ENCODE measurements around the gene FANCC.
A peak's percentile ranks its signal among the peaks of the same experiment; 100 is the strongest.

The FANCC gene

GRCh38 chr9:95073042-95073607, 244.4 kb downstream of the FANCC start:
- no peak overlapping the region for H3K4me3 ChIP-seq (ENCODE audit: low read depth, low read length)
- no peak for DNase-seq (ENCODE audit: low read depth)
- peak; percentile 9 for TF ChIP-seq CTCF (IDR thresholded peaks at IDR 0.05; ENCODE audit: low read depth, low read length, missing control alignments)

DNA sequence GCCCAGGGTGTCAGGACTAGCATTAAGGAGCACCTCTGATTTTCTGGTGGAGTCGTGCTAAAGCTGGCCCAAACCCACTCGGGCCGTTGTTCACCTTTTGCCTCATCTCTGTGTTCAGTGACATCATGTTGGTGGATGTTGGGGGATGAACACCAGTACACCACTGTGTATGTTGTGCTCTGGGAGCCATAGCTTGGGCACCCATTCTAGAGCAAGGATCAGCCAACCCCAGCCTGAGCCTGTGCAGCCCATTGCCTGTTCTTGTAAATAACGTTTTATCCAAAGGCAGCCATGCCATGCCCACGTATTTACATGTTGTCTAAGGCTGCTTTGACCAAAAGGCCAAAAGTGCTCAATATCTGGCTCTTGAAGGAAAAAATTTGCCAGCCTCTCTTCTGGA, 245.6 kb downstream of the FANCC start:
- no peak for DNase-seq (ENCODE audit: low read depth)
- H3K4me3 ChIP-seq (ENCODE audit: low read depth, low read length): no peak overlapping the region
- no peak for TF ChIP-seq CTCF (IDR thresholded peaks at IDR 0.05; ENCODE audit: low read depth, low read length, missing control alignments)

DNA sequence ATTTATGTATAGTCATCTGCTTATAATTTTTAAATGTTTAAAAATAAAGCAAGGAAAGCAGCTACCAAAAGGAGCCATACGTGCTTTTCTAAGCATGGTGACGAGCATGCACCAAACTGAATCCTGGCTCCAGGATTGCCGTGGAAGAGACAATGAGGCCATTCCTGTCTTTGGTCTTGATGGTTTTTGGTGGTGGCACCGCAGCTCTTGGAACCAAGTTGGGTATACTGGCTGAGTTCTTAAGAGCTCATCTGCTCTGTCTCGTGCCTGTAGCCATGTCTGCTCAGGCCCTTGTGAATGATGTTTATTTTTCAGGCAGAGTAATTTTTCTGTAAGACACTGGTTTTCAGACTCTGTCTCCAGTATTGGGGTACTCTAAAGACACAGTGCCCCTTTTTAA, 246.1 kb downstream of the FANCC start:
- no peak for TF ChIP-seq CTCF (IDR thresholded peaks at IDR 0.05; ENCODE audit: low read depth, low read length, missing control alignments)
- no peak overlapping the region for H3K4me3 ChIP-seq (ENCODE audit: low read depth, low read length)
- no peak for DNase-seq (ENCODE audit: low read depth)

GRCh38 chr9:95070549-95071021, 246.9 kb downstream of the FANCC start:
- no peak for DNase-seq (ENCODE audit: low read depth)
- H3K4me3 ChIP-seq (ENCODE audit: low read depth, low read length): no peak overlapping the region
- no peak for TF ChIP-seq CTCF (IDR thresholded peaks at IDR 0.05; ENCODE audit: low read depth, low read length, missing control alignments)

- no peak overlapping the region for H3K4me3 ChIP-seq (ENCODE audit: low read depth, low read length)
- no peak for TF ChIP-seq CTCF (IDR thresholded peaks at IDR 0.05; ENCODE audit: low read depth, low read length, missing control alignments)
- no peak for DNase-seq (ENCODE audit: low read depth)
Observed at GRCh38 chr9:95067897-95068296, 249.6 kb downstream of the FANCC start.

GRCh38 chr9:95067057-95067456, 250.5 kb downstream of the FANCC start:
- no peak for TF ChIP-seq CTCF (IDR thresholded peaks at IDR 0.05; ENCODE audit: low read depth, low read length, missing control alignments)
- H3K4me3 ChIP-seq (ENCODE audit: low read depth, low read length): no peak overlapping the region
- DNase-seq (ENCODE audit: low read depth): no peak

DNA sequence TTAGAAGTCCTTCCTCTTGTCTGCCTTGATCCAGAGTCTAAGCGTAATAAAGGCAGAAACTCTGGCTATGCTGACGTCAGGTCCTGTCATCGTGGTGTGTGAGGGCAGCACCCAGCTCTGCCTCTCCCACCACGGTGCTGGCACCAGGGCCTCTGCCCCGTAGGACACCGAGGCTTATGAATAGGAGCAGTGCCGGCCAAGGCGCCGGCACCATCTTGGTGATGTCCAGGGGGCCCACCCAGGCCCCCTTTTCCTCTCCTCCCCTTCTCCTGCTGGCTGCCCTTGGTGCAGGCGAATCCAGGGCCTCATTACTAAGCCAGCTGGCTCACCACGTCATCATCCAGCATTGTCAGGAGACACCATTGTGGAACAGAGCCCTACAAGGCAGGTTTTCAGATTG, 252.3 kb downstream of the FANCC start:
- H3K4me3 ChIP-seq (ENCODE audit: low read depth, low read length): no peak overlapping the region
- DNase-seq (ENCODE audit: low read depth): no peak
- no peak for TF ChIP-seq CTCF (IDR thresholded peaks at IDR 0.05; ENCODE audit: low read depth, low read length, missing control alignments)

Measured in GM12864 (cell line).